GM18502 (cell line): Measurements from ENCODE around the gene DHRSX.
A peak's percentile ranks its signal among the peaks of the same experiment; 100 is the strongest.
"Not testable (repeated sequence)": the region's sequence is repeated elsewhere in the genome, so short reads cannot be mapped to it uniquely, and the experiment has no call there.

Experiments used
- ATAC-seq: cut with Tn5 transposase; IDR thresholded peaks from one replicate; pipeline ENCODE4 v1.9.1; 2021; ENCODE audit warnings: mild to moderate bottlenecking; ENCODE audit not compliant: unreplicated experiment, poor library complexity

DHRSX gene

GRCh38 chrX:2500803-2501558 lies at the start of gene DHRSX, which contains the start of gene ZBED1:
Gene DHRSX, minus strand, starts transcription at chrX:2500976. Its CDS starts 51 bp downstream, at chrX:2500925.
Gene ZBED1, minus strand, starts transcription at chrX:2500976. Its CDS starts 10,257 bp downstream, at chrX:2490719.
- peak; percentile 71 for ATAC-seq

GRCh38 chrX:2549876-2550275 lies 49.1 kb upstream of the DHRSX start:
- ATAC-seq: no peak

- no peak for ATAC-seq
Observed at GRCh38 chrX:2548711-2549423, 48.1 kb upstream of the DHRSX start.

- ATAC-seq: no peak
Observed at GRCh38 chrX:2547736-2548135, 47.0 kb upstream of the DHRSX start.

GRCh38 chrX:2546496-2546895 lies 45.7 kb upstream of the DHRSX start:
- no peak for ATAC-seq

GRCh38 chrX:2545144-2545543 lies 44.4 kb upstream of the DHRSX start:
- ATAC-seq: no peak

GRCh38 chrX:2542826-2543521 lies 42.2 kb upstream of the DHRSX start:
- ATAC-seq: no peak

- no peak for ATAC-seq
Observed at GRCh38 chrX:2541603-2542002, 40.8 kb upstream of the DHRSX start.

GRCh38 chrX:2540426-2540947 lies 39.7 kb upstream of the DHRSX start:
- ATAC-seq: no peak

GRCh38 chrX:2539586-2539985 lies 38.8 kb upstream of the DHRSX start:
- no peak for ATAC-seq

- ATAC-seq: no peak
Observed at GRCh38 chrX:2538031-2538757, 37.4 kb upstream of the DHRSX start.

GRCh38 chrX:2536974-2537373 lies 36.2 kb upstream of the DHRSX start:
- ATAC-seq: no peak

GRCh38 chrX:2536141-2536540 lies 35.4 kb upstream of the DHRSX start:
- ATAC-seq: no peak

- not testable (repeated sequence) for ATAC-seq
Observed at GRCh38 chrX:2534261-2535021, 33.7 kb upstream of the DHRSX start.

GRCh38 chrX:2533424-2533823 lies 32.6 kb upstream of the DHRSX start:
- no peak for ATAC-seq

GRCh38 chrX:2526390-2526789 lies 25.6 kb upstream of the DHRSX start:
- no peak for ATAC-seq

- no peak for ATAC-seq
Observed at GRCh38 chrX:2523911-2524310, 23.1 kb upstream of the DHRSX start.

- peak; percentile 40 for ATAC-seq
Observed at GRCh38 chrX:2521927-2522386, 21.2 kb upstream of the DHRSX start.
